RWPE1 (cell line): ENCODE results near the gene TEX22.

ENCODE experiments used
- CTCF ChIA-PET: fragments of 350-600 bp; sonication (Branson Sonifier 250); formaldehyde crosslinking; extraction: SDS; loops from one replicate; lab custom pipeline; 2021; lab: Yijun Ruan, JAX
- POLR2A ChIA-PET: fragments of 400-600 bp; formaldehyde crosslinking; extraction: SDS; loops from one replicate; lab custom pipeline; 2020; ENCODE audit warnings: antibody characterized with exemption; ENCODE audit not compliant: low non-redundant PET; lab: Yijun Ruan, JAX
- DNase-seq: peaks from one replicate; pipeline ENCODE4 v3.0.0; 2012; ENCODE audit warnings: low spot score
- H3K27ac ChIP-seq: fragments of 450-650 bp; 2 replicates; pipeline ENCODE4 v1.5.1; 2017
- CTCF ChIP-seq: fragments of 450-650 bp; conservative IDR thresholded peaks from 2 replicates; pipeline ENCODE4 v1.5.1; 2017; ENCODE audit warnings: low read depth, mild to moderate bottlenecking

Gene TEX22

DNA sequence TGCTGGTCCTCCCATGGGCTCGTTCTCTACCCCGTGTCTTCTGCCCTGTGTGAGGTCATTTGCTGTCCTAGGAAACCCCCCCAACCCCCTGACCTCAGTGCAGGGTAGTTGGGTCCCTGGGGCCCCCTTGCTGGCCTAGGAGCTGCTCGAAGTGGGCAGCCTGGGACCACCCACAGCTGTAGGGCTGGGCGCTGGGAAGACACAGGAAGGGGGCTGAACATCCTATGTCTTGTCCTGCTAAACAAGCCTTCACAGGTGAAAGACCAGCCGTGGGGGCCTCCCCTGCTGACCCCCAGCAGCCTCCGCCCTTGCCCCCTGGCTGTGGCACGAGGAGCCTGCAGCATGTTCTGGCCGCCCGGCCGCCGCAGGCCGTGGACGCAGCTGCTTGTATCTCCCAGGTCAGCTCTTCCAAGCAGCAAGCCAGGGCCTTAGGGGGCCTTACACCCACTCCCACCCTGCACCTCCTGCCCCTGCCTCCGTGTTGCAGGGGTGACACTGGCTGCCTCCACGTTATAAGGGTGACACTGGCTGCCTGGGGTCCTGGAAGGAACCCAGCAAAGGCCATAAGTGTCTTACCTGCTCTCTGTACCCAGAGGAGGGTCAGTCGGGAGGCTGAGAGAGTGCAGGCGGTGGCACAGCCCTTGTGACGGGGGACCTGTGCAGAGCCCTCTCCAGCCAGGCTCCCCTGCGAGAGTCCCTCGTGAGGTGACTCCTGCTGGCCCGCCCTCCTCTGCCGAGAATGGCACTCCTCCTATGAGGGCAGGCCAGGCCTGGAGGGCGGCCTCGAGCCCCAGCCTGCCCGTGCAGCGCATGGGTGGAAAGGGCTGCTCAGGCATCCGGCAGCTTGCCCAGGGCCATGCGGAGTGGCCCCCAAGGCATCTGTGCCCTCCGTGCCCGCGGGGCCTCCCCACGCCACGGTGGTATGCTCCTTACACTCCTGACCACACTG is 11.5 kb upstream of the TEX22 start:
- no peak for DNase-seq
- H3K27ac ChIP-seq, result no peak overlapping the region
- TF ChIP-seq CTCF, result no peak
- CTCF ChIA-PET, result no interaction called here
- POLR2A ChIA-PET, result interaction anchor here (0.5 kb wide), 1 partner anchor 86 kb away, joined by 4 read pairs; the partner anchor contains the start of gene BRF1

GRCh38 chr14:105387530-105387922 is 10.8 kb upstream of the TEX22 start:
- ChIA-PET CTCF (no interaction called here), POLR2A (no interaction called here)
- H3K27ac ChIP-seq, result 0 out of 2 replicates have a peak overlapping the region, but pooled peaks have one; percentile 13
- no peak for DNase-seq
- TF ChIP-seq CTCF, result no peak

GRCh38 chr14:105388110-105388951 is 10.0 kb upstream of the TEX22 start:
- 0 out of 2 replicates have a peak overlapping the region, but pooled peaks have one; percentile 13 for H3K27ac ChIP-seq
- ChIA-PET POLR2A (no interaction called here), CTCF (interaction anchor here (0.6 to 1.6 kb wide), 2 partner anchors 14 to 294 kb away, joined by 3 to 7 read pairs; no protein-coding TSS in a partner anchor)
- TF ChIP-seq CTCF, result no peak
- DNase-seq, result no peak

GRCh38 chr14:105388976-105389375 is 9.4 kb upstream of the TEX22 start:
- 0 out of 2 replicates have a peak overlapping the region, but pooled peaks have one; percentile 13 for H3K27ac ChIP-seq
- no peak for DNase-seq
- POLR2A ChIA-PET, result no interaction called here
- CTCF ChIA-PET, result interaction anchor here (0.6 to 1.6 kb wide), 2 partner anchors 15 to 295 kb away, joined by 3 to 7 read pairs; no protein-coding TSS in a partner anchor
- TF ChIP-seq CTCF, result no peak

- 0 out of 2 replicates have a peak overlapping the region, but pooled peaks have one; percentile 13 for H3K27ac ChIP-seq
- no peak for TF ChIP-seq CTCF
- DNase-seq, result no peak
- POLR2A ChIA-PET, result no interaction called here
- CTCF ChIA-PET, result interaction anchor here (1.6 kb wide), 1 partner anchor 15 kb away, joined by 7 read pairs; no protein-coding TSS in a partner anchor
These were observed 8.8 kb upstream of the TEX22 start for GRCh38 chr14:105389534-105389933.
